Measurements from ENCODE around the gene DGAT2.
A peak's percentile ranks its signal among the peaks of the same experiment; 100 is the strongest.

The DGAT2 gene

GRCh38 chr11:75766443-75767227 lies 1.9 kb upstream of the DGAT2 start:
- no peak overlapping the region for H3K27ac ChIP-seq (ENCODE audit: low read depth, low read length)
- H3F3A ChIP-seq (ENCODE audit: insufficient read depth) = no peaks in the 10 kb centered on the region
- H2AFZ ChIP-seq (ENCODE audit: low read depth, low read length, severe bottlenecking) = no peak overlapping the region
- H3K36me3 ChIP-seq (ENCODE audit: low read length) = no peaks in the 10 kb centered on the region
- no peaks in the 10 kb centered on the region for H3K27me3 ChIP-seq (ENCODE audit: low read length)
- H3K4me2 ChIP-seq (ENCODE audit: low read depth, low read length, poor library complexity, severe bottlenecking) = no peak overlapping the region
- no peaks in the 10 kb centered on the region for H3K79me2 ChIP-seq (ENCODE audit: insufficient read depth, low read length)
- no peak overlapping the region for H3K4me3 ChIP-seq (ENCODE audit: insufficient read depth, low read length, poor library complexity, severe bottlenecking)
- no peak overlapping the region for H3K9ac ChIP-seq (ENCODE audit: low read length)
- H3K9me2 ChIP-seq (replicated peaks; ENCODE audit: insufficient read depth, low read length) = no peaks in the 10 kb centered on the region
- no peaks in the 10 kb centered on the region for H3K9me3 ChIP-seq (ENCODE audit: insufficient read depth, low read length)
- no peaks in the 10 kb centered on the region for H4K20me1 ChIP-seq (ENCODE audit: low read depth, low read length)
- TF ChIP-seq CTCF (IDR thresholded peaks at IDR 0.05; ENCODE audit: insufficient read depth, low read length, poor library complexity, severe bottlenecking) = no peak
- TF ChIP-seq EZH2phosphoT487 (conservative IDR thresholded peaks at IDR 0.05; ENCODE audit: low read length) = no peak

- TF ChIP-seq EZH2phosphoT487 (conservative IDR thresholded peaks at IDR 0.05; ENCODE audit: low read length) = no peak
- no peak for TF ChIP-seq CTCF (IDR thresholded peaks at IDR 0.05; ENCODE audit: insufficient read depth, low read length, poor library complexity, severe bottlenecking)
- Histone ChIP-seq H3K4me3 (ENCODE audit: insufficient read depth, low read length, poor library complexity, severe bottlenecking) (no peak overlapping the region), H3K79me2 (ENCODE audit: insufficient read depth, low read length) (no peaks in the 10 kb centered on the region), H3K9me3 (ENCODE audit: insufficient read depth, low read length) (no peaks in the 10 kb centered on the region), H3K36me3 (ENCODE audit: low read length) (no peaks in the 10 kb centered on the region), H3K4me2 (ENCODE audit: low read depth, low read length, poor library complexity, severe bottlenecking) (no peak overlapping the region), H2AFZ (ENCODE audit: low read depth, low read length, severe bottlenecking) (no peak overlapping the region), H3K9me2 (replicated peaks; ENCODE audit: insufficient read depth, low read length) (no peaks in the 10 kb centered on the region), H3K9ac (ENCODE audit: low read length) (no peak overlapping the region), H3K27me3 (ENCODE audit: low read length) (no peaks in the 10 kb centered on the region), H3K27ac (ENCODE audit: low read depth, low read length) (no peak overlapping the region), H4K20me1 (ENCODE audit: low read depth, low read length) (no peaks in the 10 kb centered on the region), H3F3A (ENCODE audit: insufficient read depth) (no peaks in the 10 kb centered on the region)
These were observed 1.4 kb upstream of the DGAT2 start for GRCh38 chr11:75767228-75767572.

GRCh38 chr11:75767793-75768111 lies 826 bp upstream of the DGAT2 start:
- Histone ChIP-seq H3K36me3 (ENCODE audit: low read length) (no peaks in the 10 kb centered on the region), H3K4me3 (ENCODE audit: insufficient read depth, low read length, poor library complexity, severe bottlenecking) (no peak overlapping the region), H3K9me3 (ENCODE audit: insufficient read depth, low read length) (no peaks in the 10 kb centered on the region), H4K20me1 (ENCODE audit: low read depth, low read length) (no peaks in the 10 kb centered on the region), H3K27ac (ENCODE audit: low read depth, low read length) (no peak overlapping the region), H3F3A (ENCODE audit: insufficient read depth) (no peaks in the 10 kb centered on the region), H3K9ac (ENCODE audit: low read length) (peak overlapping the region; percentile 58; the same call in 1 of the 2 replicates), H3K79me2 (ENCODE audit: insufficient read depth, low read length) (no peaks in the 10 kb centered on the region), H3K4me2 (ENCODE audit: low read depth, low read length, poor library complexity, severe bottlenecking) (peak overlapping the region; percentile 60), H3K27me3 (ENCODE audit: low read length) (no peaks in the 10 kb centered on the region), H3K9me2 (replicated peaks; ENCODE audit: insufficient read depth, low read length) (no peaks in the 10 kb centered on the region), H2AFZ (ENCODE audit: low read depth, low read length, severe bottlenecking) (peak overlapping the region; percentile 79)
- TF ChIP-seq EZH2phosphoT487 (conservative IDR thresholded peaks at IDR 0.05; ENCODE audit: low read length) (no peak), CTCF (IDR thresholded peaks at IDR 0.05; ENCODE audit: insufficient read depth, low read length, poor library complexity, severe bottlenecking) (no peak)

Measured in SU-DHL-6 (cell line).